Rectal smooth muscle tissue (tissue), 1 donor: ENCODE results near the gene SLC5A9.

Experiments
- H3K27ac ChIP-seq: one replicate; pipeline ENCODE4 v1.7.0; 2013; ENCODE audit warnings: low read depth, low read length, inconsistent platforms
- H3K27me3 ChIP-seq: one replicate; pipeline ENCODE4 v1.7.0; 2013; ENCODE audit warnings: low read length; ENCODE audit not compliant: control insufficient read depth, insufficient read depth
- H3K36me3 ChIP-seq: one replicate; pipeline ENCODE4 v1.7.0; 2013; ENCODE audit warnings: low read length; ENCODE audit not compliant: control insufficient read depth, insufficient read depth
- H3K4me1 ChIP-seq: one replicate; pipeline ENCODE4 v1.7.0; 2013; ENCODE audit warnings: low read length; ENCODE audit not compliant: control insufficient read depth, insufficient read depth
- H3K4me3 ChIP-seq: one replicate; pipeline ENCODE4 v1.7.0; 2013; ENCODE audit warnings: low read length
- H3K9ac ChIP-seq: one replicate; pipeline ENCODE4 v1.7.0; 2013; ENCODE audit warnings: low read length

Gene SLC5A9

GRCh38 chr1:48230236-48230635, 7.7 kb downstream of the SLC5A9 start:
- H3K9ac ChIP-seq, result no peak overlapping the region
- H3K27ac ChIP-seq, result no peak overlapping the region
- no peaks in the 10 kb centered on the region for H3K36me3 ChIP-seq
- H3K4me3 ChIP-seq, result no peak overlapping the region
- H3K27me3 ChIP-seq, result no peaks in the 10 kb centered on the region
- no peaks in the 10 kb centered on the region for H3K4me1 ChIP-seq

- Histone ChIP-seq H3K4me3 (no peak overlapping the region), H3K9ac (no peak overlapping the region), H3K36me3 (no peaks in the 10 kb centered on the region), H3K27ac (no peak overlapping the region), H3K4me1 (no peaks in the 10 kb centered on the region), H3K27me3 (no peaks in the 10 kb centered on the region)
Measured at GRCh38 chr1:48232722-48233121, 10.2 kb downstream of the SLC5A9 start.

- H3K27me3 ChIP-seq, result no peaks in the 10 kb centered on the region
- no peak overlapping the region for H3K27ac ChIP-seq
- H3K36me3 ChIP-seq, result no peaks in the 10 kb centered on the region
- no peaks in the 10 kb centered on the region for H3K4me1 ChIP-seq
- H3K4me3 ChIP-seq, result no peak overlapping the region
- no peak overlapping the region for H3K9ac ChIP-seq
Measured at GRCh38 chr1:48233666-48234485, 11.4 kb downstream of the SLC5A9 start.

- no peak overlapping the region for H3K9ac ChIP-seq
- H3K27me3 ChIP-seq, result no peaks in the 10 kb centered on the region
- H3K36me3 ChIP-seq, result no peaks in the 10 kb centered on the region
- no peak overlapping the region for H3K27ac ChIP-seq
- H3K4me1 ChIP-seq, result no peaks in the 10 kb centered on the region
- H3K4me3 ChIP-seq, result no peak overlapping the region
Measured at GRCh38 chr1:48235652-48236051, 13.1 kb downstream of the SLC5A9 start.

- no peak overlapping the region for H3K9ac ChIP-seq
- H3K27me3 ChIP-seq, result no peaks in the 10 kb centered on the region
- H3K4me3 ChIP-seq, result no peak overlapping the region
- no peaks in the 10 kb centered on the region for H3K4me1 ChIP-seq
- H3K27ac ChIP-seq, result no peak overlapping the region
- H3K36me3 ChIP-seq, result no peaks in the 10 kb centered on the region
Measured at GRCh38 chr1:48236716-48237470, 14.4 kb downstream of the SLC5A9 start.

- Histone ChIP-seq H3K27ac (no peak overlapping the region), H3K36me3 (no peaks in the 10 kb centered on the region), H3K4me3 (no peak overlapping the region), H3K9ac (no peak overlapping the region), H3K27me3 (no peaks in the 10 kb centered on the region), H3K4me1 (no peaks in the 10 kb centered on the region)
Measured at GRCh38 chr1:48242141-48242736, 19.7 kb downstream of the SLC5A9 start.

- no peak overlapping the region for H3K27ac ChIP-seq
- no peak overlapping the region for H3K4me3 ChIP-seq
- H3K36me3 ChIP-seq, result no peaks in the 10 kb centered on the region
- H3K4me1 ChIP-seq, result no peaks in the 10 kb centered on the region
- H3K27me3 ChIP-seq, result no peaks in the 10 kb centered on the region
- no peak overlapping the region for H3K9ac ChIP-seq
Measured at GRCh38 chr1:48245106-48245505, 22.6 kb downstream of the SLC5A9 start.

- no peak overlapping the region for H3K9ac ChIP-seq
- no peaks in the 10 kb centered on the region for H3K4me1 ChIP-seq
- H3K27me3 ChIP-seq, result no peaks in the 10 kb centered on the region
- no peaks in the 10 kb centered on the region for H3K36me3 ChIP-seq
- no peak overlapping the region for H3K27ac ChIP-seq
- no peak overlapping the region for H3K4me3 ChIP-seq
Measured at GRCh38 chr1:48246727-48247126, 24.2 kb downstream of the SLC5A9 start.

- H3K27ac ChIP-seq, result no peak overlapping the region
- H3K4me1 ChIP-seq, result no peaks in the 10 kb centered on the region
- no peaks in the 10 kb centered on the region for H3K27me3 ChIP-seq
- no peaks in the 10 kb centered on the region for H3K36me3 ChIP-seq
- H3K4me3 ChIP-seq, result no peak overlapping the region
- H3K9ac ChIP-seq, result no peak overlapping the region
Measured at GRCh38 chr1:48248356-48248755, 25.8 kb downstream of the SLC5A9 start.

- no peak overlapping the region for H3K9ac ChIP-seq
- H3K27me3 ChIP-seq, result no peaks in the 10 kb centered on the region
- H3K4me3 ChIP-seq, result no peak overlapping the region
- H3K4me1 ChIP-seq, result no peaks in the 10 kb centered on the region
- H3K36me3 ChIP-seq, result no peaks in the 10 kb centered on the region
- H3K27ac ChIP-seq, result no peak overlapping the region
Measured at GRCh38 chr1:48249868-48250267, 27.4 kb downstream of the SLC5A9 start.

- H3K36me3 ChIP-seq, result no peaks in the 10 kb centered on the region
- no peaks in the 10 kb centered on the region for H3K4me1 ChIP-seq
- H3K27ac ChIP-seq, result no peak overlapping the region
- H3K27me3 ChIP-seq, result no peaks in the 10 kb centered on the region
- H3K4me3 ChIP-seq, result no peak overlapping the region
- no peak overlapping the region for H3K9ac ChIP-seq
Measured at GRCh38 chr1:48250572-48250971, 28.1 kb downstream of the SLC5A9 start.

GRCh38 chr1:48251323-48251722, 28.8 kb downstream of the SLC5A9 start:
- Histone ChIP-seq H3K9ac (no peak overlapping the region), H3K27me3 (no peaks in the 10 kb centered on the region), H3K36me3 (no peaks in the 10 kb centered on the region), H3K4me3 (no peak overlapping the region), H3K27ac (no peak overlapping the region), H3K4me1 (no peaks in the 10 kb centered on the region)
